Suprapubic skin (tissue), 4 donors: ENCODE results near the gene TCEA2.

Source experiments
- CTCF ChIP-seq, 2 donors: fragments of 200-600 bp in 1 of 2; fragments of 450-650 bp in 1 of 2; sonication (generic) in 1 of 2; IDR thresholded peaks; one replicate each; pipeline ENCODE4 v1.5.1; 2016 to 2019; ENCODE audit warnings: antibody characterized with exemption in 2 of 2, mild to moderate bottlenecking in 1 of 2, moderate library complexity in 1 of 2
- EP300 ChIP-seq: sonication (generic); formaldehyde crosslinking; IDR thresholded peaks from one replicate; pipeline ENCODE4 v1.6.1; 2017; ENCODE audit warnings: antibody characterized with exemption
- POLR2A ChIP-seq, 2 donors: fragments of 450-650 bp; IDR thresholded peaks; one replicate each; pipeline ENCODE4 v1.6.1; 2017; ENCODE audit warnings: antibody characterized with exemption in 2 of 2, mild to moderate bottlenecking in 2 of 2, moderate library complexity in 2 of 2
- POLR2AphosphoS5 ChIP-seq, 3 donors: sonication (generic); formaldehyde crosslinking; IDR thresholded peaks; one replicate each; pipeline ENCODE4 v1.6.1; 2017; ENCODE audit warnings: antibody characterized with exemption in 3 of 3

GRCh38 chr20:64119681-64120341, 56.8 kb downstream of the TCEA2 start:
- no peak for TF ChIP-seq EP300
- TF ChIP-seq POLR2A (IDR thresholded peaks at IDR 0.05) = no peak
- TF ChIP-seq POLR2AphosphoS5 (IDR thresholded peaks at IDR 0.05) = no peak
- no peak for TF ChIP-seq CTCF (IDR thresholded peaks at IDR 0.05)
